Esophagus muscularis mucosa (tissue), 3 donors: Measurements from ENCODE around the gene KHDRBS2.

Experiments used
- CTCF ChIP-seq, 3 experiments: fragments of 200-600 bp in 2 of 3; fragments of 450-650 bp in 1 of 3; sonication (generic) in 2 of 3; IDR thresholded peaks; one replicate each; pipeline ENCODE4 v1.5.1; 2017 to 2019; ENCODE audit warnings: antibody characterized with exemption in 3 of 3, mild to moderate bottlenecking in 2 of 3, moderate library complexity in 1 of 3
- POLR2AphosphoS5 ChIP-seq, 2 donors: sonication (generic); formaldehyde crosslinking; IDR thresholded peaks; one replicate each; pipeline ENCODE4 v1.6.1; 2017; ENCODE audit warnings: antibody characterized with exemption in 2 of 2

DNA sequence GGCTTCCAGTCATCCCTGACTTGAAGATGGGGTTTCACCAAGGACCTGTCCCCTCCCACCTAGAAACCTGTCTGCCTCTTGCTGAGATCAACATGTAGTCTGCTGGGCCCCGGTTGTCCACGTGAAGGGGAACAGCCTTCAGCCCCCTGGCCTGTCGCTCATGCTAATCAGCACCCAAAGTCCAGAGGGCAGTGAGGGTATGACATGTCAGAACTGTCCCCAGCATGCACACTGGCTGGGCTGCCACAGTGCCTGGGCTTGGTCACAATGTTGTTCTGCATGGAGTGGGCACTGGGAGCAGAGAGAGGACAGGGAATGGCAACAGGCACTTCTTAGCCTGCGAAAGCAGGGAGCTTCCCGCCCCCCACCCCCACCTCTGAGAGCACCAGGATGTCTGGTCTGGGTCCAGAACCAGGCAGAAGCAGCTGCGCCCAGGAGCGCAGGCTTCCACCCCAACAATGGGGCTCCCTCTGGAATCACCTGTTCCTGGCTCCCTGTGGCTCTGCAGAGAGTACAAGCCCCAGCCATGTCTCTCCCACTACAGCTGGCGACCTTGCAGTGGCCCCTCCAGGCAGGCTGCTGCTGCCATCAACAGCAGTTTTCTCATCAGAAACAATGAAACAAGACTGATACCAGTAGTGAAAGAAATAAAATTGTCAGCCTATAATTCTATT lies 182.7 kb downstream of the KHDRBS2 start:
- TF ChIP-seq CTCF (IDR thresholded peaks at IDR 0.05) (no peak), POLR2AphosphoS5 (IDR thresholded peaks at IDR 0.05) (no peak)
